Measurements from ENCODE around the gene DPYD.

- TF ChIP-seq EZH2phosphoT487 (IDR thresholded peaks at IDR 0.05; ENCODE audit: low read length) (no peak), CTCF (IDR thresholded peaks at IDR 0.05; ENCODE audit: low read length) (no peak), EZH2 (optimal IDR thresholded peaks at IDR 0.05; ENCODE audit: low read depth, low read length) (no peak)
Observed at GRCh38 chr1:97538113-97538512, 382.7 kb downstream of the DPYD start.
